ENCODE results near the gene SCN4B.

- TF ChIP-seq EZH2phosphoT487 (IDR thresholded peaks at IDR 0.05): no peak
- peak; percentile 86 for TF ChIP-seq CTCF (IDR thresholded peaks at IDR 0.05)
- no peak for TF ChIP-seq EZH2 (IDR thresholded peaks at IDR 0.05)
Observed at GRCh38 chr11:118198370-118198769, 45.7 kb upstream of the SCN4B start.

Data from neural progenitor cell (in vitro differentiated cells).